NCI-H748 (cell line): ENCODE measurements around the gene CENPM.
"Not testable (repeated sequence)": the region's sequence is repeated elsewhere in the genome, so short reads cannot be mapped to it uniquely, and the experiment has no call there.

Experiments
- DNase-seq: peaks from one replicate; lab custom pipeline; 2025; ENCODE audit not compliant: unreplicated experiment; lab: John Stamatoyannopoulos, UW

CENPM gene

GRCh38 chr22:41966607-41967240 lies 19.8 kb upstream of the CENPM start:
- peak; percentile 50 for DNase-seq

- no peak for DNase-seq
Measured at GRCh38 chr22:41966225-41966606, 19.3 kb upstream of the CENPM start.

GRCh38 chr22:41964112-41964491 lies 17.1 kb upstream of the CENPM start:
- DNase-seq, result no peak

- no peak for DNase-seq
Measured at GRCh38 chr22:41963453-41964111, 16.6 kb upstream of the CENPM start.

GRCh38 chr22:41957941-41958556 lies 11.1 kb upstream of the CENPM start:
- DNase-seq, result no peak

GRCh38 chr22:41952713-41953112 lies 5.8 kb upstream of the CENPM start:
- no peak for DNase-seq

- DNase-seq, result peak; percentile 47
Measured at GRCh38 chr22:41951898-41952474, 5.0 kb upstream of the CENPM start, which contains the start of gene SMIM45. TSS of gene SMIM45 (plus strand) at chr22:41952150.

GRCh38 chr22:41949297-41949965 lies 2.5 kb upstream of the CENPM start:
- DNase-seq, result no peak

- DNase-seq, result not testable (repeated sequence)
Measured at GRCh38 chr22:41948928-41949296, 2.0 kb upstream of the CENPM start.

- no peak for DNase-seq
Measured at GRCh38 chr22:41948142-41948541, 1.2 kb upstream of the CENPM start.

GRCh38 chr22:41947424-41948080 lies 600 bp upstream of the CENPM start:
- DNase-seq, result no peak

GRCh38 chr22:41943661-41944209 lies 3.2 kb downstream of the CENPM start:
- DNase-seq, result no peak

- peak; percentile 63 for DNase-seq
Measured at GRCh38 chr22:41940832-41941765, 5.9 kb downstream of the CENPM start.

GRCh38 chr22:41939981-41940831 lies 6.7 kb downstream of the CENPM start:
- DNase-seq, result peak; percentile 37

- DNase-seq, result no peak
Measured at GRCh38 chr22:41936894-41937169, 10.1 kb downstream of the CENPM start.

GRCh38 chr22:41935509-41935908 lies 11.4 kb downstream of the CENPM start:
- no peak for DNase-seq

GRCh38 chr22:41935015-41935351 lies 12.0 kb downstream of the CENPM start:
- DNase-seq, result no peak

- no peak for DNase-seq
Measured at GRCh38 chr22:41934284-41935014, 12.5 kb downstream of the CENPM start.
